Measurements from ENCODE around the gene DENND10.
"Not testable (repeated sequence)": the region's sequence is repeated elsewhere in the genome, so short reads cannot be mapped to it uniquely, and the experiment has no call there.

DENND10 gene

GRCh38 chr10:119100434-119101238 lies 3.3 kb upstream of the DENND10 start:
- no peak for DNase-seq

GRCh38 chr10:119101366-119102098 lies 2.4 kb upstream of the DENND10 start:
- DNase-seq: no peak

- no peak for DNase-seq
Observed at GRCh38 chr10:119103241-119103902, 541 bp upstream of the DENND10 start.

GRCh38 chr10:119104654-119105015 lies 722 bp downstream of the DENND10 start:
- peak; percentile 28 for DNase-seq

GRCh38 chr10:119105155-119105554 lies 1.2 kb downstream of the DENND10 start:
- DNase-seq: no peak

- not testable (repeated sequence) for DNase-seq
Observed at GRCh38 chr10:119105899-119106298, 2.0 kb downstream of the DENND10 start.

- not testable (repeated sequence) for DNase-seq
Observed at GRCh38 chr10:119107106-119107505, 3.2 kb downstream of the DENND10 start.

GRCh38 chr10:119107771-119108170 lies 3.9 kb downstream of the DENND10 start:
- DNase-seq: not testable (repeated sequence)

- DNase-seq: peak; percentile 70
Observed at GRCh38 chr10:119112056-119112455, 8.1 kb downstream of the DENND10 start.

- peak; percentile 94 for DNase-seq
Observed at GRCh38 chr10:119113751-119114732, 10.1 kb downstream of the DENND10 start.

- DNase-seq: peak; percentile 46
Observed at GRCh38 chr10:119115926-119116325, 12.0 kb downstream of the DENND10 start.

- no peak for DNase-seq
Observed at GRCh38 chr10:119116326-119116951, 12.5 kb downstream of the DENND10 start.

GRCh38 chr10:119118231-119118630 lies 14.3 kb downstream of the DENND10 start:
- DNase-seq: no peak

- no peak for DNase-seq
Observed at GRCh38 chr10:119119400-119119799, 15.5 kb downstream of the DENND10 start.

GRCh38 chr10:119120413-119120867 lies 16.5 kb downstream of the DENND10 start:
- DNase-seq: peak; percentile 29

GRCh38 chr10:119120875-119121274 lies 17.0 kb downstream of the DENND10 start:
- no peak for DNase-seq

GRCh38 chr10:119125942-119126341 lies 22.0 kb downstream of the DENND10 start:
- DNase-seq: no peak

GRCh38 chr10:119129721-119130120 lies 25.8 kb downstream of the DENND10 start:
- DNase-seq: no peak

GRCh38 chr10:119131512-119132240 lies 27.8 kb downstream of the DENND10 start:
- DNase-seq: peak; percentile 31

GRCh38 chr10:119132521-119133345 lies 28.8 kb downstream of the DENND10 start:
- DNase-seq: no peak

Measured in EL (cell line).